Ascending aorta (tissue), 2 donors: Measurements from ENCODE around the gene ELFN1. TPM values are rescaled to one million over a fixed set of nuclear protein-coding genes. Genes with fewer than 3 reads are reported as not detected.

ENCODE experiments used
- DNase-seq, 2 donors: peaks; one replicate each; pipeline ENCODE4 v3.0.0-alpha.2; 2019; ENCODE audit warnings: low spot score in 2 of 2
- H3K27ac ChIP-seq, 2 donors: fragments of 200-600 bp; sonication (generic); one replicate each; pipeline ENCODE4 v1.5.1; 2016 to 2017; ENCODE audit warnings: mild to moderate bottlenecking in 1 of 2
- H3K27me3 ChIP-seq: fragments of 200-600 bp; sonication (generic); one replicate; pipeline ENCODE4 v1.5.1; 2017
- H3K36me3 ChIP-seq, 2 donors: fragments of 200-600 bp; sonication (generic); one replicate each; pipeline ENCODE4 v1.5.1; 2016
- H3K4me1 ChIP-seq, 2 donors: fragments of 200-600 bp; sonication (generic); one replicate each; pipeline ENCODE4 v1.5.1; 2016 to 2017; ENCODE audit warnings: mild to moderate bottlenecking in 1 of 2
- H3K4me3 ChIP-seq, 2 donors: fragments of 200-600 bp; sonication (generic); one replicate each; pipeline ENCODE4 v1.5.1; 2016 to 2017; ENCODE audit warnings: mild to moderate bottlenecking in 1 of 2
- H3K9me3 ChIP-seq, 2 donors: fragments of 200-600 bp; sonication (generic); one replicate each; pipeline ENCODE4 v1.5.1; 2016
- intact Hi-C: fragments of 100-400 bp; cut with DNase I; formaldehyde crosslinking; loops from one replicate; pipeline ENCODE4 v1.15.1; 2023
- total RNA-seq: library from RNA; depleted of rRNA; stranded (reverse); fragments of >200 nt; gene quantifications from one replicate; pipeline ENCODE4 v1.1.0, GENCODE V29; 2016
- TF ChIP-seq, protein P1 (sequence below), 3 experiments: fragments of 200-600 bp in 2 of 3; fragments of 450-650 bp in 1 of 3; sonication (generic) in 2 of 3; IDR thresholded peaks; one replicate each; pipeline ENCODE4 v1.5.1; 2016 to 2019; ENCODE audit warnings: antibody characterized with exemption in 3 of 3, mild to moderate bottlenecking in 1 of 3, moderate library complexity in 1 of 3

ELFN1 gene
- total RNA-seq, 1 donor from 2014 or later, result 7.3 TPM

GRCh38 chr7:1679326-1679965, 9.4 kb downstream of the ELFN1 start:
- TF ChIP-seq, protein P1, sequence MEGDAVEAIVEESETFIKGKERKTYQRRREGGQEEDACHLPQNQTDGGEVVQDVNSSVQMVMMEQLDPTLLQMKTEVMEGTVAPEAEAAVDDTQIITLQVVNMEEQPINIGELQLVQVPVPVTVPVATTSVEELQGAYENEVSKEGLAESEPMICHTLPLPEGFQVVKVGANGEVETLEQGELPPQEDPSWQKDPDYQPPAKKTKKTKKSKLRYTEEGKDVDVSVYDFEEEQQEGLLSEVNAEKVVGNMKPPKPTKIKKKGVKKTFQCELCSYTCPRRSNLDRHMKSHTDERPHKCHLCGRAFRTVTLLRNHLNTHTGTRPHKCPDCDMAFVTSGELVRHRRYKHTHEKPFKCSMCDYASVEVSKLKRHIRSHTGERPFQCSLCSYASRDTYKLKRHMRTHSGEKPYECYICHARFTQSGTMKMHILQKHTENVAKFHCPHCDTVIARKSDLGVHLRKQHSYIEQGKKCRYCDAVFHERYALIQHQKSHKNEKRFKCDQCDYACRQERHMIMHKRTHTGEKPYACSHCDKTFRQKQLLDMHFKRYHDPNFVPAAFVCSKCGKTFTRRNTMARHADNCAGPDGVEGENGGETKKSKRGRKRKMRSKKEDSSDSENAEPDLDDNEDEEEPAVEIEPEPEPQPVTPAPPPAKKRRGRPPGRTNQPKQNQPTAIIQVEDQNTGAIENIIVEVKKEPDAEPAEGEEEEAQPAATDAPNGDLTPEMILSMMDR (IDR thresholded peaks at IDR 0.05), result no peak
- Histone ChIP-seq H3K4me3 (no peak overlapping the region), H3K27me3 (no peaks in the 10 kb centered on the region), H3K36me3 (no peaks in the 10 kb centered on the region), H3K27ac (no peak overlapping the region), H3K4me1 (no peaks in the 10 kb centered on the region), H3K9me3 (peaks cover 5 to 8% of the 10 kb centered on the region in 2 donors)
- DNase-seq, result peak in 1 of 2 donors; percentile 4
- intact Hi-C loops, result no loop called here

- peaks cover 11 to 12% of the 10 kb centered on the region in 2 donors for H3K9me3 ChIP-seq
- no peaks in the 10 kb centered on the region for H3K4me1 ChIP-seq
- H3K36me3 ChIP-seq, result no peaks in the 10 kb centered on the region
- TF ChIP-seq, protein P1 (IDR thresholded peaks at IDR 0.05), result no peak
- DNase-seq, result peak; percentile 5 to 7
- H3K27me3 ChIP-seq, result no peaks in the 10 kb centered on the region
- H3K27ac ChIP-seq, result no peak overlapping the region
- intact Hi-C loops, result no loop called here
- no peak overlapping the region for H3K4me3 ChIP-seq
Observed at GRCh38 chr7:1679966-1680730, 10.1 kb downstream of the ELFN1 start.

DNA sequence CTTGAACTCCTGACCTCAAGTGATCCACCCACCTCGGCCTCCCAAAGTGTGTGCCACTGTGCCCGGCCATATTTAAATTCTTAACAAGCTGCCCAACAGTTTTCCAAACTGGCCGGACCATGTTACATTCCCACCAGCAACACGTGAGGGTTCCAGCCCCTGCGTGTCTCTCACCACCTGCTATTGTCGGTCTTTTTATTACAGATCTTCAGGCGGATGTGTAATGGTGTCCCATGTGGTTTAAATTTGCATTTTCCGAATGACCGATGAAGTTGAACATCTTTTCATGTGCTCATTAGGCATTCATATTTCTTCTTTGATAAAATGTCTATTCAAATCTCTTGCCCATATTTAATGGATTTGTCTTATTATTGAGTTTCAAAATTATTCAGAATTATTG, 11.5 kb downstream of the ELFN1 start:
- H3K4me1 ChIP-seq, result no peaks in the 10 kb centered on the region
- H3K4me3 ChIP-seq, result no peak overlapping the region
- peaks cover 11 to 17% of the 10 kb centered on the region in 2 donors for H3K9me3 ChIP-seq
- no peaks in the 10 kb centered on the region for H3K36me3 ChIP-seq
- intact Hi-C loops, result no loop called here
- peak in 1 of 2 donors; percentile 41 for DNase-seq
- no peak overlapping the region for H3K27ac ChIP-seq
- no peaks in the 10 kb centered on the region for H3K27me3 ChIP-seq
- TF ChIP-seq, protein P1 (IDR thresholded peaks at IDR 0.05), result no peak

DNA sequence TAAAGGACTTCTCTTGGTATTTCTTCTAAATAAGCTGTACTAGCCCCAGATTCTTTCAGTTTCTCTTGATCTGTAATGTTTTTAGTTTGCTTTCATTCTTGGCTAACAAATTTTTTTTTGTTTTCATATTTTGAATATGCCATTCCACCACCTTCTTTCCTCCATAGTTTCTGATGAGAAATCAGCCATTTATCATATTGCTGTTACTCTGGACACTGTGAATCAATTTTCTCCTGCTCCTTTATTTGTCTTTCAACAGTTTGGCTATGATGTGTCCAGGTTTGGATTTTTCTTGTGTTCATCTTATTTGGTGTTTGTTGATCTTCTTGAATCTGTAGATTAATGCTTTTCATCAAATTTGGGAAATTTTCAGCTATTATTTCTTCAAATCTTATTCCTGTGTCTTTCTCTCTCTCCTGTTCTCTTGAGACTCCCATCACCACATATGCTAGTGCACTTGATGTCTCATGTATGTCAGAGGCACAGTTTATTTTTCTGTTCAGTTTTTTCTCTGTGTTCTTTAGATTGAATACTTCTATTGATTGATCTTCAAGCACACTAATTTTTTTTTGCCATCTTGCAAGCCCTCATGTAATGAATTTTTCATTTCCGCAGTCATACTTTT, 15.0 kb downstream of the ELFN1 start:
- Histone ChIP-seq H3K4me1 (no peaks in the 10 kb centered on the region), H3K27ac (no peak overlapping the region), H3K4me3 (no peak overlapping the region), H3K27me3 (no peaks in the 10 kb centered on the region), H3K36me3 (no peaks in the 10 kb centered on the region), H3K9me3 (peaks cover 11 to 17% of the 10 kb centered on the region in 2 donors)
- no peak for DNase-seq
- intact Hi-C loops, result no loop called here
- TF ChIP-seq, protein P1 (IDR thresholded peaks at IDR 0.05), result no peak

GRCh38 chr7:1688542-1688941, 18.5 kb downstream of the ELFN1 start:
- no peak overlapping the region for H3K4me3 ChIP-seq
- H3K4me1 ChIP-seq, result peaks cover 0 to 6% of the 10 kb centered on the region in 2 donors
- no peak for DNase-seq
- intact Hi-C loops, result no loop called here
- no peaks in the 10 kb centered on the region for H3K27me3 ChIP-seq
- H3K27ac ChIP-seq, result no peak overlapping the region
- H3K36me3 ChIP-seq, result no peaks in the 10 kb centered on the region
- peaks cover 11 to 17% of the 10 kb centered on the region in 2 donors for H3K9me3 ChIP-seq
- TF ChIP-seq, protein P1 (IDR thresholded peaks at IDR 0.05), result no peak
